H1 (cell line): ENCODE data around the gene PLCL1. TPM values are rescaled to one million over a fixed set of nuclear protein-coding genes. Genes with fewer than 3 reads are reported as not detected.

Experiments used
- CTCF ChIA-PET: fragments of 300-600 bp; sonication (Branson Sonifier 250); formaldehyde crosslinking; loops from one replicate; lab custom pipeline; 2021; ENCODE audit not compliant: partially characterized antibody; lab: Charles Lee
- POLR2A ChIA-PET: fragments of 300-600 bp; sonication (Branson Sonifier 250); formaldehyde crosslinking; loops from one replicate; lab custom pipeline; 2021; ENCODE audit warnings: inconsistent platforms; ENCODE audit not compliant: partially characterized antibody; lab: Charles Lee
- DNase-seq, 2 experiments: peaks; one replicate each; pipeline versions ENCODE4 v3.0.0 to v3.0.0-alpha.2; 2010 to 2022; ENCODE audit warnings: low spot score in 2 of 2, low read depth in 1 of 2, mixed read lengths in 1 of 2
- FAIRE-seq: peaks from 2 replicates; lab custom pipeline; 2011; peaks lifted over from hg19 to GRCh38; lab: Jason Lieb, UNC
- H2AFZ ChIP-seq: 2 replicates; pipeline ENCODE4 v1.8.1; 2012; ENCODE audit warnings: low read length, inconsistent platforms
- H2AK5ac ChIP-seq: 2 replicates; pipeline ENCODE4 v1.6.1; 2013; ENCODE audit warnings: low read depth, low read length
- H2BK120ac ChIP-seq: replicated peaks from 2 replicates; pipeline ENCODE3; 2013; ENCODE audit warnings: low read depth, low read length, inconsistent platforms
- H2BK12ac ChIP-seq: 2 replicates; pipeline ENCODE4 v1.6.1; 2013; ENCODE audit warnings: low read depth, low read length
- H2BK15ac ChIP-seq: 2 replicates; pipeline ENCODE4 v1.6.1; 2013; ENCODE audit warnings: low read length
- H2BK20ac ChIP-seq: 2 replicates; pipeline ENCODE4 v1.6.1; 2013; ENCODE audit warnings: low read length
- H2BK5ac ChIP-seq: 2 replicates; pipeline ENCODE4 v1.6.1; 2013; ENCODE audit warnings: low read depth, low read length
- H3K14ac ChIP-seq: 2 replicates; pipeline ENCODE4 v1.6.1; 2013; ENCODE audit warnings: inconsistent platforms; ENCODE audit not compliant: insufficient read length
- H3K18ac ChIP-seq: 2 replicates; pipeline ENCODE4 v1.6.1; 2013; ENCODE audit warnings: low read length; ENCODE audit errors: extremely low read depth
- H3K23ac ChIP-seq: 2 replicates; pipeline ENCODE4 v1.6.1; 2013; ENCODE audit warnings: inconsistent platforms; ENCODE audit not compliant: insufficient read length
- H3K23me2 ChIP-seq: 2 replicates; pipeline ENCODE4 v1.6.1; 2013; ENCODE audit warnings: low read depth, low read length
- H3K27ac ChIP-seq: 2 replicates; pipeline ENCODE4 v1.6.1; 2011; ENCODE audit warnings: low read depth, low read length, inconsistent platforms
- H3K27me3 ChIP-seq, 4 experiments: replicated peaks in 1 of 4; 1 replicate in 1 of 4; 2 replicates in 3 of 4; pipeline versions ENCODE4 v1.6.1 to v1.8.1; 2011 to 2013; ENCODE audit warnings: low read length in 3 of 4, mild to moderate bottlenecking in 3 of 4, inconsistent platforms in 2 of 4, mixed read lengths in 2 of 4, moderate library complexity in 1 of 4; ENCODE audit not compliant: control insufficient read depth in 3 of 4, insufficient read depth in 3 of 4; ENCODE audit errors: extremely low read depth in 1 of 4
- H3K36me3 ChIP-seq, 4 experiments: 2 replicates each; pipeline versions ENCODE4 v1.6.1 to v1.8.1; 2011 to 2013; ENCODE audit warnings: mild to moderate bottlenecking in 4 of 4, low read length in 3 of 4, moderate library complexity in 2 of 4, control low read depth in 1 of 4, inconsistent platforms in 1 of 4; ENCODE audit not compliant: insufficient read depth in 4 of 4, control insufficient read depth in 2 of 4
- H3K4ac ChIP-seq: replicated peaks from 2 replicates; pipeline ENCODE3; 2013; ENCODE audit warnings: low read length, low read depth, mixed read lengths, inconsistent platforms; ENCODE audit not compliant: insufficient read length
- H3K4me1 ChIP-seq, 4 experiments: replicated peaks in 1 of 4; 1 replicate in 1 of 4; 2 replicates in 3 of 4; pipeline versions ENCODE4 v1.6.1 to v1.8.1; 2011 to 2013; ENCODE audit warnings: low read length in 3 of 4, inconsistent platforms in 2 of 4, mixed read lengths in 1 of 4; ENCODE audit not compliant: insufficient read depth in 4 of 4, control insufficient read depth in 3 of 4
- H3K4me2 ChIP-seq, 2 experiments: 2 replicates each; pipeline versions ENCODE4 v1.6.1 to v1.8.1; 2011 to 2013; ENCODE audit warnings: low read depth in 2 of 2, low read length in 2 of 2, control low read depth in 1 of 2, inconsistent platforms in 1 of 2, mild to moderate bottlenecking in 1 of 2; ENCODE audit not compliant: insufficient read depth in 1 of 2
- H3K4me3 ChIP-seq, 4 experiments: fragments of 200-600, 300-600 bp in 1 of 4; sonication (generic), shearing (Covaris generic), sonication (Bioruptor Twin) in 1 of 4; 2 replicates each; pipeline versions ENCODE4 v1.5.1 to v1.8.1; 2011 to 2016; ENCODE audit warnings: low read length in 4 of 4, low read depth in 3 of 4, control low read depth in 2 of 4, inconsistent platforms in 2 of 4, mild to moderate bottlenecking in 2 of 4, mixed read lengths in 1 of 4, moderate library complexity in 1 of 4; ENCODE audit not compliant: insufficient read depth in 2 of 4; ENCODE audit errors: extremely low read depth in 1 of 4
- H3K56ac ChIP-seq: replicated peaks from 2 replicates; pipeline ENCODE3; 2013; ENCODE audit warnings: low read depth, mild to moderate bottlenecking, mixed read lengths, low read length, inconsistent platforms; ENCODE audit not compliant: insufficient read length
- H3K79me1 ChIP-seq: 2 replicates; pipeline ENCODE4 v1.6.1; 2013; ENCODE audit warnings: low read depth, low read length, control low read depth
- H3K79me2 ChIP-seq, 2 experiments: 2 replicates each; pipeline versions ENCODE4 v1.6.1 to v1.8.1; 2012 to 2013; ENCODE audit warnings: low read length in 2 of 2, mild to moderate bottlenecking in 2 of 2, inconsistent platforms in 1 of 2; ENCODE audit not compliant: insufficient read depth in 2 of 2, control insufficient read depth in 1 of 2
- H3K9ac ChIP-seq, 4 experiments: replicated peaks in 1 of 4; 1 replicate in 1 of 4; 2 replicates in 3 of 4; pipeline versions ENCODE4 v1.6.1 to v1.8.1; 2011 to 2013; ENCODE audit warnings: low read depth in 3 of 4, low read length in 3 of 4, control low read depth in 2 of 4, mild to moderate bottlenecking in 2 of 4, moderate library complexity in 2 of 4, inconsistent platforms in 1 of 4; ENCODE audit errors: extremely low read depth in 1 of 4
- H3K9me3 ChIP-seq, 2 experiments: 2 replicates each; pipeline versions ENCODE4 v1.6.1 to v1.8.1; 2012 to 2013; ENCODE audit warnings: mild to moderate bottlenecking in 2 of 2, moderate library complexity in 2 of 2, control low read depth in 1 of 2, inconsistent platforms in 1 of 2, low read depth in 1 of 2, low read length in 1 of 2, mixed read lengths in 1 of 2; ENCODE audit not compliant: insufficient read depth in 2 of 2
- H4K20me1 ChIP-seq, 2 experiments: replicated peaks in 1 of 2; 2 replicates each; pipeline versions ENCODE3 to v1.8.1; 2011 to 2013; ENCODE audit warnings: inconsistent platforms in 2 of 2, low read length in 2 of 2, mild to moderate bottlenecking in 1 of 2; ENCODE audit not compliant: insufficient read depth in 2 of 2, control insufficient read depth in 1 of 2
- H4K5ac ChIP-seq: 2 replicates; pipeline ENCODE4 v1.6.1; 2013; ENCODE audit warnings: low read length, low read depth, mixed read lengths, inconsistent platforms; ENCODE audit not compliant: insufficient read length
- H4K8ac ChIP-seq: 2 replicates; pipeline ENCODE4 v1.8.0; 2013; ENCODE audit warnings: mild to moderate bottlenecking, moderate library complexity, low read length, inconsistent platforms; ENCODE audit not compliant: insufficient read depth; ENCODE audit errors: extremely low read depth
- H4K91ac ChIP-seq: replicated peaks from 2 replicates; pipeline ENCODE3; 2013; ENCODE audit warnings: low read length, mixed read lengths, inconsistent platforms; ENCODE audit not compliant: insufficient read length
- CBX8 ChIP-seq: fragments of 300-800, 300-1000 bp; sonication (generic); IDR thresholded peaks from 2 replicates; pipeline ENCODE4 v1.7.1; 2016; ENCODE audit warnings: low read depth, low read length, borderline replicate concordance
- EP300 ChIP-seq, 2 experiments: IDR thresholded peaks; 1 replicate in 1 of 2; 2 replicates in 1 of 2; pipeline ENCODE4 v1.6.1; 2011 to 2012; ENCODE audit warnings: low read depth in 2 of 2, low read length in 2 of 2, mild to moderate bottlenecking in 2 of 2, borderline replicate concordance in 1 of 2, inconsistent platforms in 1 of 2, moderate library complexity in 1 of 2
- FOSL1 ChIP-seq: IDR thresholded peaks from 2 replicates; pipeline ENCODE4 v1.6.1; 2011; ENCODE audit warnings: mild to moderate bottlenecking, low read depth, low read length, moderate library complexity; ENCODE audit not compliant: insufficient read depth
- JUN ChIP-seq: IDR thresholded peaks from 2 replicates; pipeline ENCODE4 v1.6.1; 2011; ENCODE audit warnings: low read depth, mild to moderate bottlenecking, improper control_type of control experiment, low read length
- POLR2AphosphoS5 ChIP-seq: IDR thresholded peaks from 2 replicates; pipeline ENCODE4 v1.6.1; 2011; ENCODE audit warnings: low read depth, low read length
- RBBP5 ChIP-seq: IDR thresholded peaks from 2 replicates; pipeline ENCODE4 v1.7.1; 2012; ENCODE audit warnings: low read depth, mild to moderate bottlenecking, inconsistent platforms, low read length, moderate library complexity, borderline replicate concordance
- SIX5 ChIP-seq: IDR thresholded peaks from 2 replicates; pipeline ENCODE4 v1.6.1; 2011; ENCODE audit warnings: mild to moderate bottlenecking, low read depth, low read length
- SP1 ChIP-seq: IDR thresholded peaks from 2 replicates; pipeline ENCODE4 v1.6.1; 2011; ENCODE audit warnings: low read depth, low read length
- SP4 ChIP-seq: IDR thresholded peaks from 2 replicates; pipeline ENCODE4 v1.6.1; 2012; ENCODE audit warnings: low read length, inconsistent platforms
- WGBS, 2 experiments: shearing (Covaris generic) in 1 of 2; methylation state at CpG; one replicate each; pipeline versions ENCODE4 v1.1.6 to v1.1.7; 2013 to 2015; ENCODE audit warnings: low lambda C conversion rate in 2 of 2, mixed read lengths in 2 of 2, inconsistent platforms in 1 of 2, low coverage in 1 of 2, missing lambda C conversion rate in 1 of 2; ENCODE audit not compliant: insufficient replicate concordance in 2 of 2, insufficient coverage in 1 of 2, insufficient read length in 1 of 2; ENCODE audit errors: extremely low coverage in 1 of 2, missing lambda C conversion rate in 1 of 2; 5-methylcytosine and 5-hydroxymethylcytosine counted together
- polyA plus RNA-seq, 7 experiments: library from polyadenylated mRNA; depleted of rRNA in 3 of 7; stranded (reverse) in 5 of 7; unstranded in 2 of 7; fragments of >200 nt in 5 of 7; fragments of 200-250 nt in 2 of 7; gene quantifications; 1 replicate in 5 of 7; 2 replicates in 1 of 7; 4 replicates in 1 of 7; pipeline versions ENCODE4 v1.2.1 to v1.2.3, GENCODE V29; 2011 to 2013; ENCODE audit warnings: missing spikeins in 2 of 7, mixed read lengths in 2 of 7
- total RNA-seq: library from RNA; stranded (reverse); fragmentation: NEBNext Ultra II Directional; extraction: Animal tissue kit (Norgen Biotek cat#: 25700); gene quantifications from 2 replicates; pipeline ENCODE4 v1.2.1, GENCODE V29; 2021

PLCL1 gene
- total and polyA plus RNA-seq, 2 of the 8 experiments (the other 6 are each of a cell fraction or from before 2014, with no cell fraction given) = not detected

DNA sequence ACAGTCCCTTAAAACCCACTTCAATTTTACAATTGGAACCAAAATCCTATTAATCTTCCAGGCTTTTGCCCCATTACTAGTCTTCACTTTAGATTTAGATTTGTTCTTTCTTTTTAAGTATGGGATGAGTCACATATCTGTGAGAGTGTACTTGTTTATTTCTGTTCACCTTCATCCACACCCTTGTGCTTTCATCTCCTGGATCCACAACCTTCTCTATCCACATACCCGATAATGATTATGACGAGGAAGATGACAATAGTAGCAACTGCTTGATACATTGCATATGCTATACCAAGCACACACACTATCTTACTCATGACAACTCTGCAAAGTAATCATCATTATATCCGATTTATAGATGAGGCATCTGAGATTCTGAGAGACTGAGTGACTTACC lies 297.3 kb downstream of the PLCL1 start:
- CTCF ChIA-PET = interaction anchor here (0.7 to 2.1 kb wide), 6 partner anchors 15 to 288 kb away, joined by 3 to 7 read pairs (median 3); no protein-coding TSS in a partner anchor
- Histone ChIP-seq H2BK15ac (no peak overlapping the region), H2BK120ac (no peak overlapping the region), H4K91ac (no peak overlapping the region), H3K27me3 (no peaks in the 10 kb centered on the region), H4K8ac (no peak overlapping the region), H3K4me1 (no peaks in the 10 kb centered on the region), H3K14ac (no peak overlapping the region), H3K4me2 (no peak overlapping the region), H3K56ac (no peak overlapping the region), H3K79me2 (no peaks in the 10 kb centered on the region), H2AK5ac (no peak overlapping the region), H2BK5ac (no peak overlapping the region), H2AFZ (no peak overlapping the region), H3K27ac (no peak overlapping the region), H3K9ac (no peak overlapping the region), H3K18ac (no peak overlapping the region), H3K9me3 (no peaks in the 10 kb centered on the region), H3K23ac (no peak overlapping the region), H3K79me1 (no peaks in the 10 kb centered on the region), H2BK20ac (no peak overlapping the region), H3K4me3 (no peak overlapping the region), H4K20me1 (peaks cover 0 to 2% of the 10 kb centered on the region in 2 experiments), H3K23me2 (no peaks in the 10 kb centered on the region), H3K4ac (no peak overlapping the region), H2BK12ac (no peak overlapping the region), H4K5ac (no peak overlapping the region), H3K36me3 (no peaks in the 10 kb centered on the region)
- POLR2A ChIA-PET = no interaction called here
- DNase-seq = no peak
- no peak for FAIRE-seq
- 92% methylated on average over 3 of the region's 3 CpGs; no CpG with 5 or more reads in 1 of the 2 experiments for WGBS, 2 experiments
- TF ChIP-seq POLR2AphosphoS5 (no peak), SP4 (no peak), SP1 (no peak), JUN (no peak), RBBP5 (no peak), FOSL1 (no peak), CBX8 (no peak), SIX5 (no peak), EP300 (IDR thresholded peaks at IDR 0.05; ENCODE audit: borderline replicate concordance in 1 of 2, low read depth in 2 of 2, low read length in 2 of 2) (no peak)
